ENCODE results near the gene PTPRN2.

- TF ChIP-seq, protein P1, sequence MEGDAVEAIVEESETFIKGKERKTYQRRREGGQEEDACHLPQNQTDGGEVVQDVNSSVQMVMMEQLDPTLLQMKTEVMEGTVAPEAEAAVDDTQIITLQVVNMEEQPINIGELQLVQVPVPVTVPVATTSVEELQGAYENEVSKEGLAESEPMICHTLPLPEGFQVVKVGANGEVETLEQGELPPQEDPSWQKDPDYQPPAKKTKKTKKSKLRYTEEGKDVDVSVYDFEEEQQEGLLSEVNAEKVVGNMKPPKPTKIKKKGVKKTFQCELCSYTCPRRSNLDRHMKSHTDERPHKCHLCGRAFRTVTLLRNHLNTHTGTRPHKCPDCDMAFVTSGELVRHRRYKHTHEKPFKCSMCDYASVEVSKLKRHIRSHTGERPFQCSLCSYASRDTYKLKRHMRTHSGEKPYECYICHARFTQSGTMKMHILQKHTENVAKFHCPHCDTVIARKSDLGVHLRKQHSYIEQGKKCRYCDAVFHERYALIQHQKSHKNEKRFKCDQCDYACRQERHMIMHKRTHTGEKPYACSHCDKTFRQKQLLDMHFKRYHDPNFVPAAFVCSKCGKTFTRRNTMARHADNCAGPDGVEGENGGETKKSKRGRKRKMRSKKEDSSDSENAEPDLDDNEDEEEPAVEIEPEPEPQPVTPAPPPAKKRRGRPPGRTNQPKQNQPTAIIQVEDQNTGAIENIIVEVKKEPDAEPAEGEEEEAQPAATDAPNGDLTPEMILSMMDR (IDR thresholded peaks at IDR 0.05; ENCODE audit: control extremely low read depth in 1 of 3, insufficient read depth in 1 of 3, low read depth in 1 of 3, low read length in 3 of 3) = no peak
- TF ChIP-seq JUN (IDR thresholded peaks at IDR 0.05; ENCODE audit: low read depth, low read length) = no peak
- TF ChIP-seq NRF1 (IDR thresholded peaks at IDR 0.05; ENCODE audit: low read depth, low read length) = no peak
These were observed 1034.4 kb downstream of the PTPRN2 start for GRCh38 chr7:157553256-157553655.

Measured in H1 (cell line).